PFSK-1 (cell line): Measurements from ENCODE around the gene TMEM9.

ENCODE experiments used
- POLR2AphosphoS5 ChIP-seq: IDR thresholded peaks from 2 replicates; pipeline ENCODE4 v1.6.1; 2012; ENCODE audit warnings: low read depth, mild to moderate bottlenecking, control low read depth, low read length, moderate library complexity
- TAF1 ChIP-seq: IDR thresholded peaks from 2 replicates; pipeline ENCODE4 v1.6.1; 2012; ENCODE audit warnings: low read length, control low read depth, borderline replicate concordance; ENCODE audit not compliant: insufficient read depth

- TF ChIP-seq TAF1 = no peak
- TF ChIP-seq POLR2AphosphoS5 = no peak
Measured at GRCh38 chr1:201093561-201093960, 60.7 kb downstream of the TMEM9 start.
